OCI-LY7 (cell line): ENCODE measurements around the gene ADCY5. TPM values are rescaled to one million over a fixed set of nuclear protein-coding genes. Genes with fewer than 3 reads are reported as not detected.

Experiments
- BruUV-seq: library from RNA; stranded (reverse); fragments of 400-500 nt; replicated peaks from 2 replicates; lab custom pipeline; 2021; lab: Mats Ljungman, UMichigan
- CTCF ChIA-PET: fragments of 300-600 bp; sonication (Branson Sonifier 250); formaldehyde crosslinking; loops from one replicate; lab custom pipeline; 2022; ENCODE audit warnings: antibody characterized with exemption; ENCODE audit not compliant: unreplicated experiment; lab: Charles Lee
- POLR2A ChIA-PET: fragments of 300-600 bp; sonication (Branson Sonifier 250); formaldehyde crosslinking; loops from one replicate; lab custom pipeline; 2022; ENCODE audit warnings: antibody characterized with exemption; lab: Charles Lee
- DNase-seq: peaks from one replicate; pipeline ENCODE4 v3.0.0-alpha.2; 2015; ENCODE audit warnings: low spot score
- H2AFZ ChIP-seq: fragments of 200-600 bp; sonication (generic), shearing (Covaris generic); 2 replicates; pipeline ENCODE4 v1.6.1; 2014; ENCODE audit warnings: mild to moderate bottlenecking, antibody characterized with exemption, low read length, moderate library complexity
- H3K27ac ChIP-seq: fragments of 200-600 bp; sonication (generic); 2 replicates; pipeline ENCODE4 v1.5.1; 2014; ENCODE audit warnings: mixed run types, low read depth, mild to moderate bottlenecking, moderate library complexity, low read length, inconsistent platforms; ENCODE audit not compliant: poor library complexity, severe bottlenecking
- H3K36me3 ChIP-seq: fragments of 200-600 bp; sonication (generic); 2 replicates; pipeline ENCODE4 v1.6.1; 2014; ENCODE audit warnings: mild to moderate bottlenecking, antibody characterized with exemption, low read length, moderate library complexity, mixed read lengths; ENCODE audit not compliant: insufficient read depth
- H3K4me1 ChIP-seq: fragments of 200-600 bp; sonication (generic); 2 replicates; pipeline ENCODE4 v1.5.1; 2014; ENCODE audit warnings: mild to moderate bottlenecking, low read length; ENCODE audit not compliant: insufficient read depth, poor library complexity, severe bottlenecking
- H3K4me2 ChIP-seq: fragments of 200-600 bp; sonication (generic); 2 replicates; pipeline ENCODE4 v1.6.1; 2014; ENCODE audit warnings: mild to moderate bottlenecking, low read length
- H3K4me3 ChIP-seq: fragments of 200-600 bp; sonication (generic); 2 replicates; pipeline ENCODE4 v1.5.1; 2014; ENCODE audit warnings: mild to moderate bottlenecking, low read depth, low read length; ENCODE audit not compliant: poor library complexity, severe bottlenecking
- H3K79me2 ChIP-seq: fragments of 200-600 bp; sonication (generic); 2 replicates; pipeline ENCODE4 v1.6.1; 2016; ENCODE audit warnings: low read depth, mild to moderate bottlenecking, low read length, moderate library complexity, mixed read lengths; ENCODE audit not compliant: insufficient read depth
- H3K9me2 ChIP-seq: fragments of 200-600 bp; sonication (generic); 2 replicates; pipeline ENCODE4 v1.6.1; 2016; ENCODE audit warnings: mild to moderate bottlenecking, low read length, mixed read lengths; ENCODE audit not compliant: insufficient read depth
- H3K9me3 ChIP-seq: fragments of 200-600 bp; sonication (generic); 2 replicates; pipeline ENCODE4 v1.6.1; 2014; ENCODE audit warnings: mild to moderate bottlenecking, mixed run types, low read length, mixed read lengths
- H4K20me1 ChIP-seq: fragments of 200-600 bp; sonication (generic); 2 replicates; pipeline ENCODE4 v1.6.1; 2014; ENCODE audit warnings: mild to moderate bottlenecking, antibody characterized with exemption, low read length, moderate library complexity, mixed read lengths; ENCODE audit not compliant: insufficient read depth
- EZH2phosphoT487 ChIP-seq: fragments of 200-600 bp; sonication (generic); IDR thresholded peaks from 2 replicates; pipeline ENCODE4 v1.6.1; 2018; ENCODE audit warnings: low read depth, borderline replicate concordance, mild to moderate bottlenecking, mixed run types, antibody characterized with exemption, low read length, moderate library complexity, mixed read lengths
- intact Hi-C: fragments of 100-400 bp; cut with micrococcal nuclease; formaldehyde crosslinking; loops from one replicate; pipeline ENCODE4 v1.10.0; 2022; ENCODE audit not compliant: unreplicated experiment
- total RNA-seq, 2 experiments: library from RNA; depleted of rRNA in 1 of 2; stranded (reverse); fragments of >200 nt in 1 of 2; shearing (Covaris generic) in 1 of 2; gene quantifications; 2 replicates each; pipeline ENCODE4 v1.2.3, GENCODE V29; 2014 to 2022
- TF ChIP-seq, protein P1 (sequence below): fragments of 200-600 bp; sonication (generic); conservative IDR thresholded peaks from 2 replicates; pipeline ENCODE4 v1.5.1; 2014; ENCODE audit warnings: mild to moderate bottlenecking, antibody characterized with exemption, low read length, moderate library complexity, mixed read lengths

The ADCY5 gene
- total RNA-seq, 2 experiments from 2014 or later = 0.03 to 0.63 TPM

DNA sequence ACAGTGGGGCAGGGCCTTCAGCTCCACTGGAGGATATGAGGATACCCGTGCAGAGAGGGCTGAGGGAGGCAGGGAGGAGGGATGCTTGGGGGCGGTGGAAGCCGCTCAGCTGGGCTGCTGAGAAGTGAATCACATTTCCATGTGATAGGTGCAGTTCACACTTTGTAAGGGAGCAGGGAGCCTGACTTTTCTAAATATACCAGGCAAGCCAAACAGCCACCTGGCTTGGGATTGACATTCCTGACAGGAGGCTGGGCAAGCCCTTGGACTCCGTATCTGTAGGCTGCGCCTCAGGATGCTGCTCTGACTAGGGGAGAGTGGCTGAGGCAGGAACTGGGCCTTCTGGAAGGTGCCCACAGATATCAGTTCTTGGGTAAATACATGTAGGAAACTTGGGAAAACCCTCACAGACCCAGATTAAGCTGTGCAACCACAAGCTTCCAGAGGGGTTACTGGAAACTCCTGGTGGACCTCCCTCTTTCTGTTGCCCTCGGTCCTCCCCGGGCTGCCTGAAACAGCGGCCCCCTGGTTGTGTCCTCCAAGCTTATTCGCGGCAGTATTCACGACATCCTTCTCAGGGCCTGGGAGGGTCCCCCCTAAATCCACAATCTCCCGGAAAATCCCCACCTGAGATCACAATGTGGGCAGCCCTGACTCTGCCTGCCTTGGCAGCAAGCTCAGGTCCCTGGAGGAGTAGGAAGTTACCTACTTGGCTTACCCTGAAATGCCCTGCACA, 33.0 kb upstream of the ADCY5 start:
- H3K9me2 ChIP-seq = no peaks in the 10 kb centered on the region
- no peak overlapping the region for H2AFZ ChIP-seq
- no peaks in the 10 kb centered on the region for H3K36me3 ChIP-seq
- no peaks in the 10 kb centered on the region; the same call in 1 of the 2 replicates for H4K20me1 ChIP-seq
- no peaks in the 10 kb centered on the region for H3K79me2 ChIP-seq
- H3K27ac ChIP-seq = no peak overlapping the region
- H3K4me1 ChIP-seq = no peaks in the 10 kb centered on the region
- CTCF ChIA-PET = no interaction called here
- no peak overlapping the region for H3K4me2 ChIP-seq
- DNase-seq = no peak
- intact Hi-C loops = no loop called here
- H3K4me3 ChIP-seq = no peak overlapping the region
- POLR2A ChIA-PET = no interaction called here
- H3K9me3 ChIP-seq = no peaks in the 10 kb centered on the region
- TF ChIP-seq, protein P1, sequence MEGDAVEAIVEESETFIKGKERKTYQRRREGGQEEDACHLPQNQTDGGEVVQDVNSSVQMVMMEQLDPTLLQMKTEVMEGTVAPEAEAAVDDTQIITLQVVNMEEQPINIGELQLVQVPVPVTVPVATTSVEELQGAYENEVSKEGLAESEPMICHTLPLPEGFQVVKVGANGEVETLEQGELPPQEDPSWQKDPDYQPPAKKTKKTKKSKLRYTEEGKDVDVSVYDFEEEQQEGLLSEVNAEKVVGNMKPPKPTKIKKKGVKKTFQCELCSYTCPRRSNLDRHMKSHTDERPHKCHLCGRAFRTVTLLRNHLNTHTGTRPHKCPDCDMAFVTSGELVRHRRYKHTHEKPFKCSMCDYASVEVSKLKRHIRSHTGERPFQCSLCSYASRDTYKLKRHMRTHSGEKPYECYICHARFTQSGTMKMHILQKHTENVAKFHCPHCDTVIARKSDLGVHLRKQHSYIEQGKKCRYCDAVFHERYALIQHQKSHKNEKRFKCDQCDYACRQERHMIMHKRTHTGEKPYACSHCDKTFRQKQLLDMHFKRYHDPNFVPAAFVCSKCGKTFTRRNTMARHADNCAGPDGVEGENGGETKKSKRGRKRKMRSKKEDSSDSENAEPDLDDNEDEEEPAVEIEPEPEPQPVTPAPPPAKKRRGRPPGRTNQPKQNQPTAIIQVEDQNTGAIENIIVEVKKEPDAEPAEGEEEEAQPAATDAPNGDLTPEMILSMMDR = no peak
- TF ChIP-seq EZH2phosphoT487 = no peak
- BruUV-seq = no TSS peak

GRCh38 chr3:123481071-123481470, 32.2 kb upstream of the ADCY5 start:
- no peak for TF ChIP-seq EZH2phosphoT487
- TF ChIP-seq, protein P1 = no peak
- Histone ChIP-seq H4K20me1 (no peaks in the 10 kb centered on the region; the same call in 1 of the 2 replicates), H3K79me2 (no peaks in the 10 kb centered on the region), H3K4me1 (no peaks in the 10 kb centered on the region), H3K27ac (no peak overlapping the region), H3K9me3 (no peaks in the 10 kb centered on the region), H3K4me3 (no peak overlapping the region), H3K36me3 (no peaks in the 10 kb centered on the region), H3K9me2 (no peaks in the 10 kb centered on the region), H2AFZ (no peak overlapping the region), H3K4me2 (no peak overlapping the region)
- intact Hi-C loops = no loop called here
- POLR2A ChIA-PET = no interaction called here
- BruUV-seq = no TSS peak
- DNase-seq = no peak
- CTCF ChIA-PET = no interaction called here

- Histone ChIP-seq H3K4me1 (no peaks in the 10 kb centered on the region), H3K27ac (no peak overlapping the region), H2AFZ (no peak overlapping the region), H3K36me3 (no peaks in the 10 kb centered on the region), H3K9me3 (no peaks in the 10 kb centered on the region), H3K4me3 (no peak overlapping the region), H3K9me2 (no peaks in the 10 kb centered on the region), H3K4me2 (no peak overlapping the region), H3K79me2 (no peaks in the 10 kb centered on the region), H4K20me1 (no peaks in the 10 kb centered on the region; the same call in 1 of the 2 replicates)
- intact Hi-C loops = no loop called here
- peak; percentile 10 for DNase-seq
- CTCF ChIA-PET = no interaction called here
- BruUV-seq = no TSS peak
- no peak for TF ChIP-seq EZH2phosphoT487
- TF ChIP-seq, protein P1 = no peak
- POLR2A ChIA-PET = no interaction called here
Observed at GRCh38 chr3:123480428-123480827, 31.5 kb upstream of the ADCY5 start.
